Fibroblast of mammary gland (primary cell): ENCODE measurements around the gene SHTN1.

ENCODE experiments used
- DNase-seq: peaks from one replicate; pipeline ENCODE4 v3.0.0-alpha.2; 2010; ENCODE audit warnings: low read depth
- H3K4me3 ChIP-seq: 2 replicates; pipeline ENCODE4 v1.5.1; 2011; ENCODE audit warnings: low read depth, mild to moderate bottlenecking, low read length, moderate library complexity; ENCODE audit not compliant: control insufficient read depth
- TF ChIP-seq, protein P1 (sequence below): conservative IDR thresholded peaks from 2 replicates; pipeline ENCODE4 v1.5.1; 2011; ENCODE audit warnings: low read depth, low read length, inconsistent platforms; ENCODE audit not compliant: control insufficient read depth, insufficient read depth

Gene SHTN1

DNA sequence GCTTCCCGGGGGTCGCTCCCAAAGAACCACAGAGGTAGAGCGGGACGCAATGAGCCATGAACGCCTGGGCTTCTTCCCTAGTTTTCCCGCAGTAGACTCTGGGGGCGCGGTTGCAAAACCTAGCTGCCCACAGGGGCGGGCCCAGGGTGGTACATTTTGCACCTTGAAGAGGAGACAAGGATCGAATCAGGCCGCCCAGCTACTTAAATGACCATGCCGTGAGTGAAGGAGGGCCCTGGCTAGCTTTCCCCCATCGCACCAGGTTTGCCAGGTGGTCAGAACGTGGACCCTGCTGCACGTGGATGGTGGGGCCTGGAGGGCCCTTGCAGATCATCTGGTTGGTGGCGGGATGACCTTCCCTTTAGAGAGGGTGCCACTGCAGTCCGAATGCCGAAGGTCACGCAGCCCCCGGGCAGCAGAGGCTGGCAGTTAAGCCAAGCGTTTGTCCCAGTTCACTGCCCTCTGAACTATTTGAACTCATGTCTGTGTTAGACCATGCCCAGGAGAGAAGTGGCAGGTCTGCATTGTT lies 604 bp upstream of the SHTN1 start:
- H3K4me3 ChIP-seq = peak overlapping the region; percentile 69
- no peak for DNase-seq
- TF ChIP-seq, protein P1, sequence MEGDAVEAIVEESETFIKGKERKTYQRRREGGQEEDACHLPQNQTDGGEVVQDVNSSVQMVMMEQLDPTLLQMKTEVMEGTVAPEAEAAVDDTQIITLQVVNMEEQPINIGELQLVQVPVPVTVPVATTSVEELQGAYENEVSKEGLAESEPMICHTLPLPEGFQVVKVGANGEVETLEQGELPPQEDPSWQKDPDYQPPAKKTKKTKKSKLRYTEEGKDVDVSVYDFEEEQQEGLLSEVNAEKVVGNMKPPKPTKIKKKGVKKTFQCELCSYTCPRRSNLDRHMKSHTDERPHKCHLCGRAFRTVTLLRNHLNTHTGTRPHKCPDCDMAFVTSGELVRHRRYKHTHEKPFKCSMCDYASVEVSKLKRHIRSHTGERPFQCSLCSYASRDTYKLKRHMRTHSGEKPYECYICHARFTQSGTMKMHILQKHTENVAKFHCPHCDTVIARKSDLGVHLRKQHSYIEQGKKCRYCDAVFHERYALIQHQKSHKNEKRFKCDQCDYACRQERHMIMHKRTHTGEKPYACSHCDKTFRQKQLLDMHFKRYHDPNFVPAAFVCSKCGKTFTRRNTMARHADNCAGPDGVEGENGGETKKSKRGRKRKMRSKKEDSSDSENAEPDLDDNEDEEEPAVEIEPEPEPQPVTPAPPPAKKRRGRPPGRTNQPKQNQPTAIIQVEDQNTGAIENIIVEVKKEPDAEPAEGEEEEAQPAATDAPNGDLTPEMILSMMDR = no peak

DNA sequence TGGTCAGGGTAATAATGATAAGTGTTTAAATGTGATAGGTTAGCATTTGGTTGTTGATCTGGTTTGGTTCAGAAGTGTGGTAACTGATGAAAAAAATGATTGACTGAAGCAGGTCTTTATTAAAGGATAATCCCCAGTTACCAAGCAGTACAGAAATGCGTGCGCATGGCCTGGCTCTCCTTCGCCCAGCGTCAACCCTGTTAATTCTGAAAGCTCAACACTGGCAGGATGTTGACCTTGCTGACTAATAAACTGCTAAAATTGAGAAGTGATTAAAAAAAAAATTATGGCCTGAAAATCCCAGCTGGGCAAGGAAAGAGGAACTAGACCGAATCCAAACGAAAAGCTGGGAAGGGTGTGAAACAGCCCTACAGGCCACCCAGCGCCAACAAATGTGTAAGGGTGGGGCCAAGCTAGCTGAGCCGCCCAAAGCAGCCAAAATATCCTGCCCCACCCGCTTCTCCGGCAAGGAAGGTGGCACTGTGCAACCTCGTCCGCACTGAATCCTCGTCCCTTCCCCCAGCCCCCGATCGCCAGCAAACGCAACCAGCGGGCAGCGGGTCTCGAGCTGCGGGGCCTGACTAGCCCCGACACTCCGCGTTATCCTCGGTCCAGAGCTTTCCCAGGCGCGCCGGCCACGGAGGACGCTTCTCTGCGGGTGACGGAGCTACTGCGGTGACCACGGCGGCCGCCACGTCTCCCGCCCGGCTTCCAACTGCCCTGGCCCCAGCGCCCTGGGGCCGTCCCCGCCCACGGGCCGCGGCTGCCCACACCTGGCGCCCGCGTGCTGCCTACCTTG lies 561 bp downstream of the SHTN1 start:
- peak; percentile 32 for DNase-seq
- TF ChIP-seq, protein P1 = no peak
- peak overlapping the region; percentile 69 for H3K4me3 ChIP-seq

DNA sequence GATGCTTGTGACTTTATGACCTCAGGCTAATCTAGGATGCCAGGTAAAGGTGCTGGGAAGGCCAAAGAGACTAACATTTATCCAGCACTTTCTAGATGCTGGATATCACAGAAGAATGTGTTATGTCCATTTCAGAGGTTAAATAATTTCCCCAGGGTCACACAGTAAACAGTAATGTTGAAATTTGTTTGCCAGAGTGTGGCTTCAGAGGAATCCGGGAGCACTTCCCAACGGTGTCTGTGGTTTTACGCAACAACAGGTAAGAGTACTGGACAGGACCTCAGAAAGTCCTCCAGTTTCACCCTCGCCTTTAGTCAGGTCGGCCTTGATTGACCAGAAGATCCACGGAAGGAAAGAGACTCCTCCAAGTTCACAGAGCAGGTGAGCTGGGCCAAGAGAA lies 1.7 kb downstream of the SHTN1 start:
- no peak overlapping the region for H3K4me3 ChIP-seq
- TF ChIP-seq, protein P1 = no peak
- DNase-seq = no peak

DNA sequence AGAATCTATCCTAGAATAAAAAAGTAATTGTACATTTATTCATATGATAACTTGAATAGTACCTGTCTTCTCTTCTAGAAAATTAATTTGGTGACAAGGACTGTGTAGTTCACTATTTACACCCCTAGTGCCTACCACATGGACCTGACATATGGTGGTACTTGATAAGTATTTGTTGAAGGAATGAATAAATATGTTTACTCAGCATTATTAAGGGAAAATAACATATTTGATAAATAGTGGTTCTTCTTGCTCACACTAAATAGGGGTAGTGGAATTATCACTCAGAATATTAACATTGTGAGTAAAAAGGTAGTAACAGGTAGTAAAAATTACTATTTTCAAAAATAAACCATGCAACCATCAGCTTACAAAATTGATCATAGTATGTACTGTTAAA lies 2.8 kb downstream of the SHTN1 start:
- no peak for DNase-seq
- TF ChIP-seq, protein P1 = no peak
- no peak overlapping the region for H3K4me3 ChIP-seq

DNA sequence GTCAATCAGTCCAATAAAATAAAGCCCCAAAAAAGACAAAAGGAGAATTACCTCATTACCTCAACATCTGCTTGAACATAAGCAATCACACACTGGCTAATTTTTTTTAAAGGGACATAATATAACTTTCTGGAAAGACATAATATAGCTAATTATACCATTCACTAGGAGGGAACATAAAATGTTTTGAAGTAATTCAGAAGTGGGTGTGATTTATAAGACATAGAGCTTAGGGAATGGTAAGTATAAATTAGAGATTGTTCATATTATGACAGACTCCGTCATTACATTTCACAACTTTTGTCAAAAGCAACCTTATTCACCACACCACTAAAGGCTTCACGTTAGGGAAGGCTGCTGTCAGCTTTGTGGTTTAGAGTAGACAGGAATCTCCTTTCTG lies 3.8 kb downstream of the SHTN1 start:
- TF ChIP-seq, protein P1 = no peak
- no peak overlapping the region for H3K4me3 ChIP-seq
- DNase-seq = no peak

DNA sequence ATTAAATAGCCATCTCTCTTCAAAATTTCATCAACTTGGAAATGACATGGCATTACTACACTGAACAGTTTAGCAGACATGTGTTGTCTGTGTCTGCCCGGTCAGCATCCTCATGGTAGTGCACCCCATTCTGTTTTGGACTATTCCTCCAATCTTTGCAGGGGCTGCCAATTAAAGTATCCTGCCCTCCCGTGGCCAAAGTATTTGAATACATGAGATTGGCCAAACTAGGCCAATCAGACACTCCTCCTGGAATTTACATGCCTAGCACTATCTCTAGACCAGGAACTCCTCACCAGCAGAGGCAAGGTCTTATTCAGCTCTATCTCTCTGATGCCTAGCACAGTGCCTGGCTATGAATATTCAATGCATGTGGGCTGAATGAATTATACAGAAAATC lies 4.4 kb downstream of the SHTN1 start:
- DNase-seq = peak; percentile 5
- no peak overlapping the region for H3K4me3 ChIP-seq
- TF ChIP-seq, protein P1 = no peak

DNA sequence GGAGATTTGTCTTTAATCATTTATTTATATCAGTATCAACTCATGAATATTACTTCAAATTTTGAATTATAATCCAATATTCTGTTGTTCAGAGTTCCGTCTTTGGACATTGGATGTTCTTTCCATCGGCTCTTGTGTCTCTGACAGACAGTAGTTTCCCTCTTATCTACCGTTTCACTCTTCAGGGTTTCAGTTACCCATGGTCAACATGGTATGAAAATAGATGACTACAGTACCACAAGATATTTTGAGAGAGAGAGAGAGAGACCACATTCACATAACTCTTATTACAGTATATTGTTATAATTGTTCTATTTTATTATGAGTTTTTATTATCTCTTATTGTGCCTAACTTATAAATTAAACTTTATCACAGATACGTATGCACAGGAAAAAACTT lies 6.8 kb downstream of the SHTN1 start:
- DNase-seq = no peak
- TF ChIP-seq, protein P1 = no peak
- H3K4me3 ChIP-seq = no peak overlapping the region
